NOMO-1 treated with dmso at 0.1 percent for 144 hours (cell line): Measurements from ENCODE around the gene RTL10.
A peak's percentile ranks its signal among the peaks of the same experiment; 100 is the strongest.

Experiments used
- DNase-seq: peaks from one replicate; lab custom pipeline; 2025; ENCODE audit not compliant: unreplicated experiment; lab: John Stamatoyannopoulos, UW

The RTL10 gene

DNA sequence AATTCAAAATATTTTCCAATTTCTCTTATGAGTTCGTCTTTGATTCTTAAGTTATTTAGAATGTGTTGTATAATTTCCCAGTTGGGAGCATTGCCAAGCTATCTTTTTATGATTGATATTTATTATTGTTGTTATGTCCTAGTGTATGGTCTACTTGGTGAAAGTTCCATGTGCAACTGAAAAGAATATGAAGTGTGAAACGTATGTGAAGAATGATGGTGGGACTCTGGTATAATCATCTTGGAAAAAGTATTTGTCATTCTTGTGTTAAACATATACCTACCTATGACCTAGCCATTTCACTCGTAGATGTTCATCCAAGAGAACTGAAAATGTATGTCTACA lies 12.0 kb upstream of the RTL10 start:
- no peak for DNase-seq

DNA sequence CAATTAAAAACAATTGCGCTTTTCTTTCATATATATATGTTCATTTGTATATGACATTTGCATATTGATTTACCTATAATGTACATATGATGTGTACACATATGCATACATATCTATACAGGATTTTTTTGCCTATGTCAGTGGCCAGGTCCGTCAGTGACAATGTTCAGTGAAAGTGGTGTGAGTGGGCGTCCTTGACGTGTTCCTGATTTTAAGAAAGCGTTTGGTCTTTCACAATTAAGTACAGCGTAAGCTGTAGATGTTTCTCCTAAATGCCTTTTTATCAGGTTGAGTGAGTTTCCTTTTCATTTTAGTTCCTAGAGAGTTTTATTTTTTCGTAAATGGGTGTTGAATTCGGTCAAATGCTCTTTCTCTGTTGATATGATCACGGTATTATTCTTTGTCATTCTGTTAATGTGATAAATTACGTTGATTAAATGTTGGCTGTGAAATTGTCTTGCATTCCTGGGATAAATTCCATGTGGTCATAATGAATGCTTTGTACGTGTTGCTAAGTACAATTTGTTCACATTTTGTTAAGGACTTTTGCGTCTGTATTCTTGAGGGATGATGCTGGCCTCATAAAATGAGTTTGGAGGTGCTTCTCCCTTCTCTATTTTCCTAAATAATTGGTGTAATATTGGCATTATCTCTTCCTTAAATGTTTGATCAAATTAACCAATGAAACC lies 10.6 kb upstream of the RTL10 start:
- DNase-seq: no peak

DNA sequence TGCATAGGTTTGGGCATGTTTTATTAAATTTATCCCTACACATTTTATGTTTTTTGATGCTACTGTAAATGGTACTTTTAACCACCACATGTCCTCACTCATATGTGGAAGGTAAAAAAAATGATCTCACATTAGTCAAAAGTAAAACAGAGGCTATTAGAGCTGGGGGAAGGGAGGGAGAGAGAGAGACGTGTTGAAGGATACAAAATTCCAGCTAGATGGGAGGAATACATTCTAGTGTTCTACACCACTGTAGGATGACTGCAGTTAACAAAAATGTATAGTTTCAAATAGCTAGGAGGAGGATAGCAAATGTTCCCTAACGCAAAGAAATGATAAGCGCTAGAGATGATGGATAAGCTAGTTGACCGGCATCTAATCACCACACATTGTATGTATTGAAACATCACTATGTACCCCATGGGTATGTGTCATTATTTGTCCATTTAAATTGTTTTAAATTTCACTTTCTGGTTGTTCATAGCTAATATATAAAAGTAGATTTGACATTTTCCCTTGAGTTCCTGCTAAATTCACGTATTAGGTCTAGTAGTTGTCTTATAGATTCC lies 9.9 kb upstream of the RTL10 start:
- DNase-seq: no peak

DNA sequence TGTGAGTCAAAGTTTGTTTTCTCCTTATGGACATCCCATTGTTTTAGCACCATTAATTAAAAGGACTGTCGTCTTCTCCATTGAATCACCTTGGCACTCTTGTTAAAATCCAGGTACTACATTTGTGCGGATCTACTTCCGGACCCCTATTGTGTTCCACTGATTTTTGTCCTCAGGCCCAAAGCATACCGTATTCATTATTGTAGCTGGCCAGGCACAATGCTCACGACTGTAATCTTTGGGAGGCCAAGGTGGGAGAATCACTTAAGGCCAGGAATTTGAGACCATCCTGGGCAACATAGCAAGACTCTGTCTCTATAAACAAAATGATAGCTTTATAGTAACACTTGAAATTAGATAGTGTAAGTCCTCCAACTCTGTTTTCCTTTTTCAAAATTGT lies 8.9 kb upstream of the RTL10 start:
- DNase-seq: no peak

DNA sequence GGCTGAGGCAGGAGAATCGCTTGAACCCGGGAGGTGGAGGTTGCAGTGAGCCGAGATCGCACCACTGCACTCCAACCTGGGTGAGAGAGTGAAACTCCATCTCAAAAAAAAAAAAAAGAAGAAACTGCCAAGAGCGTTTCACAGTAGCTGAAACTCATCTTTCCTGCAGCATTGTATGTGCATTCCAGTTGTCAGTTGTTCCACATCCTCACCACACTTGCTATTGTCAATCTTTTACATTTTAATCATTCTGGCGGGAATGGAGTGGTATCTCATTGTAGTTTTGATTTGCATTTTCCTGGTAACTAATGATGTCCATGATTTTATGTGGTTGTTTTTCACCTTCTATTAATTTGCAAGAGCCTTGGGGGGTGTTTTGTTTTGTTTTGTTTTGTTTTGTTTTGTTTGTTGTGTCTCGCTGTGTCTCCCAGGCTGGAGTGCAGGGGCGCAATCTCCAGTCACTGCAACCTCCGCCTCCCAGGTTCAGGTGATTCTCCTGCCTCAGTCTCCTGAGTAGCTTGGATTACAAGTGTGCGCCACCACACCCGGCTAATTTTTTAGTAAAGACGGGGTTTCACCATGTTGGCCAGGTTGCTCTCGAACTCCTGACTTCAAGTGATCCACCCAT lies 8.1 kb upstream of the RTL10 start:
- DNase-seq: no peak

DNA sequence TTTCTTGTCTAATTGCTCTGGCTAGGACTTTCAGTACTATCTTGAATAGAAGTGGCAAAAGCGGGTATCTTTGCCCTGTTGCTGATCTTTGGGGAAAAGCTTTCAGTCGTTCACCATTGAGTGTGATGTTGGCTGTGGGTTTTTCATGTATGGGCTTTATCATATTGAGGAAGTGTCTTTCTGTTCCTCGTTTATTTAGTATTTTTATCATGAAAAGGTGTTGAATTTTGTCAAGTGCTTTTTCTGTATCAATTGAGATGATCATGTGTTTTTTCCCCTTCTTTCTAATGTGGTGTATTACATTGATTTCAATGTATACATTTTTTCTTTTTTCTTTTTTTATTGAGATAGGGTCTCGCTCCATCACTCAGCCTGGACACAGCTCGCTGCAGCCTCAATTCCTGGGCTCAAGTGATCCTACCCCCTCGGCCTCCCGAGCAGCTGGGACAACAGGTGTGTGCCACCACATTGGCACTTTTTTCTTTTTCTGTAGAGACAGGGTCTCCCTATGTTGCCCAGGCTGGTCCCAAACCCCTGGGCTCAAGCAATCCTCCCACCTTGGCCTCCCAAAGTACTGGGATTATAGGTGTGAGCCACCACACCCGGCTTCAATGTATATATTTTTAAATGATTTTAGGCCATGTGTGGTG lies 5.3 kb upstream of the RTL10 start:
- no peak for DNase-seq

DNA sequence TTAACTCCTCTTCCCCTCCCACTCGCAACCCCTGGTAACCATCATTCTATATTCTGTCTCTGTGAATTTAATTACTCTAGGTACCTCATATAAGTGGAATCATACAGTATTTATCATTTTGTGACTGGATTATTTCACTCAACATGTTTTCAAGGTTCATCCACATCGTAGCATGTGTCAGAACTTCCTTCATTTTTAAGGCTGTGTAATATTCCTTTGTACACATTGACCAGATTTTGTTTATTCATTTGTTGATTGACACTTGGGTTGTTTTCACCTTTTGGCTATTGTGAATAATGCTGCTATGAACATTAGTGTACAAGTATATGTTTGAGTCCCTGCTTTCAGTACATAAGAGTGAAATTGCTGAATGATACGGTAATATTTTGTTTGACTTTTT lies 2.7 kb upstream of the RTL10 start:
- DNase-seq: no peak

DNA sequence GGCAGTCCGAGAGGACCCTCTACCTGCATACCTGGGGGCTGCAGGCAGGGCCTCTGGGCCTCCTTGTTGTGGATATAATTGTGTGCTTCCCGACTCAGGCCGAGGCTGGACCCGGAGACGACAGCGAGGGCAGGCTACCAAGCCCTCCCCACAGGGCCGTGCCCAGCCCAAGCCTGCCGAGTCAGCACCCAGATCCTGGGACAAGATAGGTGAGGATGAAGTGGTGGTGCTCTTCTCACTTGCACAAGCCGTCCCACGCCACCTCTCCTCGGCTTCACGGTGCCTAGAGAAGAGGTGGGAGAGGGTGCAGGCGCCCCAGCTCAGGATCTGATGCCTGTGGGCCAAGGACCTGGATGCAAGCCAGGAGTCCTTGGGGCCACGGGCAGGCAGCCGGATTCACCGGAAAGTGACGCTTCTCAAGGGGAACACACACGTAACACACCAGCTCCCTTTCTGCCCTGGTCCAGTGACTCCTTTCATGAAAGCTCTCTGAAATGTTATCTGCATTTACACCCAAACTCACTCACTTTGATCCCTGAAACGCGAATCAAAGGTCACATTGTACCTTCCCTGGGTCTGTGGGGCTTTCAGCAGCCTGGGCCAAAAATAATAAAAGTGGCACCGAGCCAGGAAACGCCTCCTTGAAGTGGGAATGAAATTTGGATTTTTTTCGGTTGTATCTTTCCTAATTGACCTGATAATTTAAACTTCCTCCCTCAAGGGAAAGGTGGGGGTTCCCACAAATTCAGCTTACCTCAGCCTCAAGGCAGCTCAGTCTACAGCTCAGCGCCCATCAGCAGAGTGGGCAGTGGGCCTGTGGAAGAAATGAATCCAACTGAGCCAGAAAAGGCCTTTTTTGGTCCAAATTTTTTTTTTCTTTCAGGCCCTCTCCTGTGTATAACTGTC lies 1.1 kb upstream of the RTL10 start:
- peak; percentile 39 for DNase-seq

DNA sequence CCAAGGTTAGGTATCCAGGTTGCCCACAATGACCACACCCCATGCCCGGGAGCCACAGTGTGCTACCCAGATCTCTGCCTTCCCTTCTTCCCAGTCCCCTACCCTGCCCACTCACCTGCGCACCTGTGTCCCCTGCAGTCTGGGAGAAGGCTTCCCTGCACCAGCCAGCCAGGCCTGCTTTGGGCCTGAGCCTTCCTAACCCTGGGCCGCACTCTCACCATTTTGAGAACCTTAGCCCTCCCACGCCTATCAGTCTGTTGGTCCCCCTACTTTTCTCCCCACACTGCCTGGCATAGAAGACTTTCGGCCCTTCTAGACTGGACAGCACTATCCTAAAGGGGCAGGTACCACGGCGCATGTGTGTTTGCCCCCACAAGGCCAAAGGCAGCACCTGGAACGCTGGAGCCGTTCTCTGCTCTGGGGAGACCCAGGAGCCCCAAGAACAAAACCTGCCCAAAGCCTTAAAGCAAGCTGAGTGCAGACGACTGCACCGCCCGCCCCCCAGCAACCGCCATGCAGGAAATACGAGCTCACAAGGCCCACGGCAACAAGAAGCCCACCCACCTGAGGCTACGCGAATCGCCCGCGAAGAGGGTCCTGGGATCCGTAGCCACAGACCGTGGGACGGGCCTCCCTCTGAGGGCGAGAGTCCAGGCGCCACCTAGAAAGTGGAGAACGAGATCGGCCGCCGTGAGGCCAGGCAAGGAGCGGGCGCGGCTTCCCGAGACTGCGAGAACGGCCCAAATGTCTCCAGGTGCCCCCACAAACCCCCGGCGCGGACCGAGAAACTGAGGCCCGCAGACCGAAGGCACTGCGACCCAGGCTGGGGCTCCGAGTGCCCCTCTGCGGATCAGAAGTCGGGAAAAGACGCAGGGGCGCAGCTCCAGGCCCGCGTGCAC lies 546 bp downstream of the RTL10 start:
- no peak for DNase-seq

DNA sequence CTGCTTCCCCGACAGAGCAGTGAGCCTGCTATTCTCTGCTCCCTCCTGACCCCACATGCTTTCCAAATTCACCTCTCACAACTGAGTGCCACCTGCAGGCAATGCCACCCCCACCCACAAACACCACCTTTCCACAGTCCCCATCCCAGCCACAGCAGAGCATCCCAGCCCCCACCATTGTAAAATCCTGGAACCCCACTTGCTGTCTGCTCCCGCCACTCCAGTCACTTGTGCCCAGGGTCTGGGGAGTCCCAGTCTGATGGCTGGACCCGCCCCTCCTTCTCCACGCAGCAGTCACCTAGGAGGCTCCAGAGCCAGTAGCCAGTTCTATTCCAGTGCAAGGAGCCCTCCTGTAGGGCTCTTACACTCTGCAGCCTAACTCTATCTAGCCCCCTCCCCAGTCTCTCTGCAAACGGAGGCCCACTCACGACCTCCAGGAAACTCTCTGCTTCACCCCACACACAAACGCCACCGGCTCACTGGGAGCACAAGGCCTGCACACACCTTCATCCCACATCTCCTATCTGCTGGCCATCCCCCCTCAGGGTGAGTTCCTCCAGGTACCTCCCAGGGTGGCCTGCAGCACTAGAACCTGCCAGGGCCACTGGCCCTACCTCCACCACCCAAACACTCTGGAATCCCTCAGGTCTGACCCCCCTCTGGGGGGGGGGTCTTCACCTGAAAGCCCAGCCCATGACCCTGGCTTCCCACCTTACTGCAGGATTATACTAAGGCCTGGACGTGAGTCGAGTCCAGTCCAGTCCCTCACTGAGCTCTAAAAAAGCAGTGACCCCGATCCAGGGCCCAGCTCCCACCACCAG lies 1.4 kb downstream of the RTL10 start:
- DNase-seq: no peak

DNA sequence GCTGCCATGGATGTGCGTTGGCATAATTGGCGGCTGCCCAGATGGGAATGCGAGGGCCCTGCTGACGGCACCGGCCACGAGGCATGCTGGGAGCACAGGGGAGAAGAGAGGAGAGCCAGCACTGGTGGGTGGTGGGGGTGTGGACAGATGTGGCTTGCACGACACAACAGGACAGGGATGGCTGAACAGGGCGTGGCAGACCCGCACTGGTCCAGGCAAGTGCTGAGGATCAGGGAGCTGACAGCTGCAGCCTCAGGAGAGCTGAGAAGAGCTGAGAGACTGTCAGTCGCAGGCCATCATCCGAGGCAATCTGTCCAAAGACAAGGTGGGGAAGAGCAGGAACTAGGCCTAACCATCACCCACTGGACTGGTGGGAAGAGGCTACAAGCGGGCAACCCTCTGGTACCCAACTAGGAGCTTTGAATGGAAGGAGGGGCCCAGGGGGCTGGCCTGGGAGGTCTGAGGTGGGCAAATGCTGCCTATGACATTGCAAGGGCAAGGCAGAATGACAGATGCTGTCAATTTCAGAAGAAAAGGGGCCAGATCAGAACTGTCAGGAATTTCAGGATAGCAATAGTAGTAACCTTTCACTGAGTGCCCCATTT lies 2.4 kb downstream of the RTL10 start:
- DNase-seq: no peak

DNA sequence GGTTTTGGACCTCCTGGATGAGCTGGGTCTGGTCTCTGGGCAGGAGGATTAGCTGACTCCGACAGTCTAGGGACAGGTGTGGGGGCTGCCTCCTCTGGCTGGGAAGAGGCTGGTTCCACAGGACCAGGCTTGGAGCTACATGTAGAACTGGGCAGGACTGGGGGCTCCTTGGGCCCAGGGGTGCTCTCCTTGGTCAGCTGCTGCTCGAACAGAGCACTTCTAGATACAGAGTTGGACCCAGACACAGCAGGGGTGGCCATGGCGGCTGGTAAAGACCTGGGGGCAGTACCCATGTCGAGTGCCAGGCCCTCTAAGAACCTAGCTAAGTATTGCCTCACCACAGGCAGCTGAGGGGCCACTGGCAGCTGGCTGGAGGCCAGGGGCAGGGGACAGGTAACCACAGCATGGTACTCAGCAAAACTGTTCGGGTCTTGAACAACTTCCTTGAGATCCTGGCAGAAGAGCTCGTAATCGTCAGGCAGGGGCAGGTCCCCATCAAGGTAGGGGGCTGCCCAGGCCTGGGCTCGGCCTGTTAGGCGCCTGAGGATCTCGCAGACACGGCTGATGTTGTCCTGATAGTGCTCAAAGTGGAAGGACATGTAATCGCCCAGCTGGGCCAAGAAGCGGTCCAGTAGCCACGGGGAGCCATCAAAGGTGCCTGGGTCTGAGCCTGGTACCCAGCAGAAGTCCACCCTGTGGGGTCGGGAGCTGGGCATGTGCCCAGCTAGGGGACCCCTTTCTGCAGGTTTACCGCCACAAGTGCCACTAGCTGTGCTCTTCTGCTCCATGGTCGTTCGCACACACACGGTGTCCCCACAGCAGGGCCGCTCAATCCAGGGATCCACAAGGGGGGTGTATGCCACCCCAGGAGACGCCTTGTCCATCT lies 3.1 kb downstream of the RTL10 start:
- DNase-seq: no peak

DNA sequence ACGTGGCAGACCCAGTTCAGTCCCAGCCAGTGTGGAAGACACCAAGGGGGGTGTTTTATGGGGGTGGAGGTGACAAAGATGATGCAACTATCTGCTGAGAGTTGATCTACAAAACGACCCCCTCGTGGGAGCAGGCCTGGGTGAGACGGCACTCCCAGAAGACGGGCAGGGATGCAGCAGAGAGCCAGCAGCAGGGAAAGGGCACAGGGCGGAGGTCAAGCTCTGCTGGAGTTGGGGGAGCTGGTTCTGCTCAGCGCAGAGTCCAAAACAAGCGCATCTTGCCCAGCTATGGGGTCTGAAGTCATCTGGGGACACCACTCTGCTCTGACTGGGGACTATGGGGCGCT lies 3.9 kb downstream of the RTL10 start:
- DNase-seq: no peak

DNA sequence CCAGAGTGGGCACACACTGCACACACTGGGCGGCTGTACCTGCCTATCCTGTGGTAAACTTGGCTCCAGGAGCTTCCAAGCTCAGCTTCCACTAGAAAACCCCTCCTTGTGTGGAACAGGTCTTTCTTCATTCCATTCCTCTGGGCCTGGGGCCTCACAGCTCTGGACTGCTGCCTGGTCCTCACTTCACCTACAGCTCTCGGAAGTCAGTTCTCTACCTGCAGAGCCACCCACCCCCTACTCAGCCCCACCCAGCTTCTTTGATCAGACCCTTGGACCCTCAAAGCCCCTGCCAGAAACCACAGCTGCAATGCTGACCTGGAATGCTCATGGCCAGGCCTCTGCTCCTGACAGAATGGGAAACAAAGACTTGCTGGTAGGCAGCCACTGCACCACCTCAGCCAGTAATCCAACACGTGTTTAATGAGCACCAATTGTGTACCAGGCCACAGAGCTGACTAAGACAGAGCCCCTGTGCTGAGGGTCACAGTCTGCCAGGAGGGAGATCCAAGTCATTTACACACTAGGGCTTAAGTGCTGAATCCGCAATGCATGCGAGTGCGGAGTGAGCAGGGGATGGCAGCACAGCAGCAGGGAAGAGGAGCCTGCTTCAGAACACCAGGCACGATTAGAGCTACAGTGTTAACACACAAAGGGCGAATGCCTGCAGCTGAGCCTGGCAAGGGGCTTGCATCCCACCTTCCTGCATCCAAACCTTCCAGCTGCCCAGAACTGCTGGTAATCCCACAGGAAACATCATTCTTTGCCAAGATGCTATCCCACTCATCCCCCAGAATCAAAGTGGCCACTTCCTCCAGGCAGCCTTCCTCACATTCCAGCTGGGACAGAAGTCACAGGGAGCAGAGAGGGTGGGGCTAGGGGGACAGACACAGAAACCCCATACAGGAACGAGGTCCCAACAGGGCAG lies 4.6 kb downstream of the RTL10 start:
- no peak for DNase-seq

DNA sequence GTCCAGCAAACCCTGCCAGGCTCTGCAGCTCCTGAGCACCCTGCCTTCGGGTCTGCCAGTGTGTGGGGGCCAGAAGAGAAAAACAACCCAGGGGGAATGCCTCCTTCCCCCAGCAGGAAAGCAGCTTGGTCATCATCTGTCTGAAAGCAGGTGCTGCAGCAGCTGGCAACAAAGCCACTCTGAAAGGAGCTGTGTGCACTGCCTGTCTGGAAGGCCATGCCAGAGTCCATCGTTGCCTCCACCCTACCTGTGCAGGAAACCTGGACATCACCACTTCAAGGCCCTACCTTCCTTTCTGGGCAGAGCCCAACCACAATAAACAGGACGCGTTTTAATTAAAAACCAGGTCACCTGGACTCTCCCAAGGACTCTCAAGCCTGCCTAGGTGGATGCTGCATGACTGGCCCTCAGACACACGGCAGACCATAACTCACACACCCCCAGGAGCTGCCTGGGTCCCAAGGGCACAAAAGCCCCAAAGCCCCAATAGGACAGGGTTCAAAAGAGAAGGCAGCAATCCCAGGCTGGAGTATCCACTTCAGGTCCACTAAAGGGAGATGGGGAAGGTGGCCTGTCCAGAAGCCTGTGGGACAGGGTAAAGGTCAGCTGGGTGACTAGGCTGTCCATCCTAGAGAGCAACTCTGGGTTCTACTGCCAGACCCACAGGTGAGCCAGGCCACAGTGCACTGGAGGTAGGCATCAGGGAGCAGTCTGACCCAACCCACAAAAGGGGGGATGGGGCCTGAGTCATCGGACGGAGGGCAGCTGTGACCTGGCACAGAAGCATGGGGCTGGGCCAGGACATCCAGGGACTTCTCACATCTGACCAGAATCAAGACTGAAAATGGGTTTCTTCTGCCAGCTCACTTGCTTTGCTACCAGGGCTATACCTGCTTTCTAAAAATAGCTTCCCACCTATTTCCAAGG lies 6.1 kb downstream of the RTL10 start:
- no peak for DNase-seq

DNA sequence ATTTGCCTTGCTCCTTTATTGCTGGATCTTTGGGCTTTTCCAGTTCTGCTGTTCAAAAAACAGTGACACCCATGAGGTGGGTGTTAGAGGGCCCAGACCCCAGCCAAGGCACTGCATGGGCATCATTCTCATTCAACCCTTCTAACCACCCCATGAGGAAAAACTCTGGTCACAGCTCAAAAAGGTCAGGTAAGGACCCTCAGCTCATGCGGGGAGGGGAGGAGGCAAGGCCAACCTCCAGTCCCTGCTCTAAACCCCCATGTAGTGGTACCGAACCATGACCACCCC lies 7.4 kb downstream of the RTL10 start:
- no peak for DNase-seq
